Suprapubic skin (tissue), 4 donors: ENCODE measurements around the gene KSR2.

Experiments used
- EP300 ChIP-seq: sonication (generic); formaldehyde crosslinking; IDR thresholded peaks from one replicate; pipeline ENCODE4 v1.6.1; 2017; ENCODE audit warnings: antibody characterized with exemption
- POLR2A ChIP-seq, 2 donors: fragments of 450-650 bp; IDR thresholded peaks; one replicate each; pipeline ENCODE4 v1.6.1; 2017; ENCODE audit warnings: antibody characterized with exemption in 2 of 2, mild to moderate bottlenecking in 2 of 2, moderate library complexity in 2 of 2
- POLR2AphosphoS5 ChIP-seq, 3 donors: sonication (generic); formaldehyde crosslinking; IDR thresholded peaks; one replicate each; pipeline ENCODE4 v1.6.1; 2017; ENCODE audit warnings: antibody characterized with exemption in 3 of 3
- TF ChIP-seq, protein P1 (sequence below), 2 donors: fragments of 200-600 bp in 1 of 2; fragments of 450-650 bp in 1 of 2; sonication (generic) in 1 of 2; IDR thresholded peaks; one replicate each; pipeline ENCODE4 v1.5.1; 2016 to 2019; ENCODE audit warnings: antibody characterized with exemption in 2 of 2, mild to moderate bottlenecking in 1 of 2, moderate library complexity in 1 of 2

DNA sequence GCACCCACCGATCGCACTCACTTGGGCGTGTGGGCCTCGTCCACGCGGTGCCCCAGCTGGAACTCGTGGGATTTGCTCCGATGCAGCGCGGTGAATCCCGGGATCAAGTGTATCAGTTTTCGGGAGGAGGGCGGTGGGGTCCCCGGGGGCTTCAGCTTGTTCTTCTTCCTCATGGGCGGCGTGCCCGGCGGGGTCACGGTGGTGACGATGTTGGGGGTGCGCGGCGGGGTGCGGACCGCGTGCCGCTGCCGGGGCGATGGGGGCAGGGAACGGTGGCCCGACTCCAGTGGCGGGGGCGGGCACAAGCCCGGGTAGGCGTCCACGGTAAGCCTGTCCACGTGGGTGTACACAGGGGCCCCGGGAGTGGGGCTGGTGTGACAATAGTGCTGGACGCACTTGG lies 207.8 kb downstream of the KSR2 start:
- TF ChIP-seq, protein P1, sequence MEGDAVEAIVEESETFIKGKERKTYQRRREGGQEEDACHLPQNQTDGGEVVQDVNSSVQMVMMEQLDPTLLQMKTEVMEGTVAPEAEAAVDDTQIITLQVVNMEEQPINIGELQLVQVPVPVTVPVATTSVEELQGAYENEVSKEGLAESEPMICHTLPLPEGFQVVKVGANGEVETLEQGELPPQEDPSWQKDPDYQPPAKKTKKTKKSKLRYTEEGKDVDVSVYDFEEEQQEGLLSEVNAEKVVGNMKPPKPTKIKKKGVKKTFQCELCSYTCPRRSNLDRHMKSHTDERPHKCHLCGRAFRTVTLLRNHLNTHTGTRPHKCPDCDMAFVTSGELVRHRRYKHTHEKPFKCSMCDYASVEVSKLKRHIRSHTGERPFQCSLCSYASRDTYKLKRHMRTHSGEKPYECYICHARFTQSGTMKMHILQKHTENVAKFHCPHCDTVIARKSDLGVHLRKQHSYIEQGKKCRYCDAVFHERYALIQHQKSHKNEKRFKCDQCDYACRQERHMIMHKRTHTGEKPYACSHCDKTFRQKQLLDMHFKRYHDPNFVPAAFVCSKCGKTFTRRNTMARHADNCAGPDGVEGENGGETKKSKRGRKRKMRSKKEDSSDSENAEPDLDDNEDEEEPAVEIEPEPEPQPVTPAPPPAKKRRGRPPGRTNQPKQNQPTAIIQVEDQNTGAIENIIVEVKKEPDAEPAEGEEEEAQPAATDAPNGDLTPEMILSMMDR (IDR thresholded peaks at IDR 0.05): no peak
- TF ChIP-seq POLR2A (IDR thresholded peaks at IDR 0.05) (no peak), EP300 (no peak), POLR2AphosphoS5 (IDR thresholded peaks at IDR 0.05) (no peak)
